Measurements from ENCODE around the gene SSTR3. TPM values are rescaled to one million over a fixed set of nuclear protein-coding genes. Genes with fewer than 3 reads are reported as not detected.

SSTR3 gene
- total and polyA plus RNA-seq, 9 of the 15 experiments (the other 6 are each of a cell fraction or from before 2014, with no cell fraction given), result 0.03 TPM; not detected in 8

- TF ChIP-seq ZNF592 (IDR thresholded peaks at IDR 0.05) (no peak), HNRNPLL (IDR thresholded peaks at IDR 0.05; ENCODE audit: low read depth, low read length, poor library complexity, severe bottlenecking) (no peak), ZNF766 (CRISPR knock-in tag; conservative IDR thresholded peaks at IDR 0.05) (no peak), KAT2B (IDR thresholded peaks at IDR 0.05; ENCODE audit: low read depth, low read length) (no peak), CC2D1A (IDR thresholded peaks at IDR 0.05) (no peak), ZNF165 (CRISPR knock-in tag; IDR thresholded peaks at IDR 0.05; ENCODE audit: borderline replicate concordance) (no peak), GTF3C2 (IDR thresholded peaks at IDR 0.05; ENCODE audit: borderline replicate concordance, extremely low read depth, insufficient read length) (no peak), EHMT2 (IDR thresholded peaks at IDR 0.05) (no peak), SREBF2 (CRISPR knock-in tag; IDR thresholded peaks at IDR 0.05) (no peak), HNRNPUL1 (IDR thresholded peaks at IDR 0.05; ENCODE audit: low read length) (no peak), SPI1 (IDR thresholded peaks at IDR 0.05; ENCODE audit: borderline replicate concordance, low read depth, low read length) (no peak), USF2 (CRISPR knock-in tag; IDR thresholded peaks at IDR 0.05) (no peak)
These were observed 56.3 kb downstream of the SSTR3 start (continued) for GRCh38 chr22:37155971-37156370.

Data from K562 (cell line).